Activated CD4-positive, alpha-beta T cell treated with anti-CD3 and anti-CD28 coated beads, Interleukin-2, amount 10 ng/mL, durations not matched to agents 7 days and 5 days (primary cell): Measurements from ENCODE around the gene ZNF432. TPM values are rescaled to one million over a fixed set of nuclear protein-coding genes. Genes with fewer than 3 reads are reported as not detected.
"Not testable (repeated sequence)": the region's sequence is repeated elsewhere in the genome, so short reads cannot be mapped to it uniquely, and the experiment has no call there.

Source experiments
- CTCF ChIA-PET: fragments of 350-600 bp; sonication (Branson Sonifier 250); formaldehyde crosslinking; loops from one replicate; lab custom pipeline; 2021; ENCODE audit warnings: antibody characterized with exemption; lab: Charles Lee
- POLR2A ChIA-PET: fragments of 350-600 bp; sonication (Branson Sonifier 250); formaldehyde crosslinking; loops from one replicate; lab custom pipeline; 2021; ENCODE audit warnings: antibody characterized with exemption; lab: Charles Lee
- DNase-seq: peaks from one replicate; pipeline ENCODE4 v3.0.0-alpha.2; 2020
- H3K27ac Mint-ChIP-seq: one replicate; pipeline ENCODE4 v1.8.0; 2021; ENCODE audit warnings: mild to moderate bottlenecking, moderate library complexity, mixed read lengths
- H3K27me3 Mint-ChIP-seq: one replicate; pipeline ENCODE4 v1.8.0; 2021; ENCODE audit warnings: mixed read lengths
- H3K36me3 Mint-ChIP-seq: one replicate; pipeline ENCODE4 v1.8.0; 2021; ENCODE audit warnings: low read depth, mixed read lengths
- H3K4me1 Mint-ChIP-seq: one replicate; pipeline ENCODE4 v1.8.0; 2021; ENCODE audit warnings: mixed read lengths
- H3K4me3 Mint-ChIP-seq: one replicate; pipeline ENCODE4 v1.8.0; 2021; ENCODE audit warnings: mild to moderate bottlenecking, moderate library complexity, mixed read lengths
- H3K9me3 Mint-ChIP-seq: one replicate; pipeline ENCODE4 v1.8.0; 2021; ENCODE audit warnings: mixed read lengths
- total RNA-seq, 2 experiments: library from RNA; stranded (reverse); gene quantifications; one replicate each; pipeline ENCODE4 v1.2.3, GENCODE V29; 2021

ZNF432 gene
- total RNA-seq, 2 experiments from 2014 or later, result 11.9 to 12.6 TPM

- Mint-ChIP-seq H3K4me1 (no peaks in the 10 kb centered on the region), H3K9me3 (peaks cover 44% of the 10 kb centered on the region), H3K27ac (no peak overlapping the region), H3K4me3 (no peak overlapping the region), H3K27me3 (no peaks in the 10 kb centered on the region), H3K36me3 (peaks cover 93% of the 10 kb centered on the region)
- CTCF ChIA-PET, result interaction anchor here (0.6 kb wide), 1 partner anchor 9 kb away, joined by 3 read pairs; the partner anchor contains the start of gene ZNF432
- no peak for DNase-seq
- POLR2A ChIA-PET, result no interaction called here
These were observed 9.5 kb downstream of the ZNF432 start for GRCh38 chr19:52039169-52039568.

- Mint-ChIP-seq H3K36me3 (peaks cover 84% of the 10 kb centered on the region), H3K27ac (no peak overlapping the region), H3K9me3 (peaks cover 55% of the 10 kb centered on the region), H3K4me3 (no peak overlapping the region), H3K4me1 (peaks cover 3% of the 10 kb centered on the region), H3K27me3 (no peaks in the 10 kb centered on the region)
- DNase-seq, result no peak
- POLR2A ChIA-PET, result no interaction called here
- CTCF ChIA-PET, result no interaction called here
These were observed 14.4 kb downstream of the ZNF432 start for GRCh38 chr19:52034051-52034728.

- H3K27ac Mint-ChIP-seq, result peak overlapping the region; percentile 98
- ChIA-PET CTCF (interaction anchor here (0.6 kb wide), 2 partner anchors 17 to 21 kb away, joined by 3 read pairs; no protein-coding TSS in a partner anchor), POLR2A (no interaction called here)
- no peak for DNase-seq
- H3K9me3 Mint-ChIP-seq, result peaks cover 50% of the 10 kb centered on the region
- peaks cover 75% of the 10 kb centered on the region for H3K36me3 Mint-ChIP-seq
- no peaks in the 10 kb centered on the region for H3K27me3 Mint-ChIP-seq
- peak overlapping the region; percentile 85 for H3K4me3 Mint-ChIP-seq
- peaks cover 21% of the 10 kb centered on the region for H3K4me1 Mint-ChIP-seq
These were observed 19.9 kb downstream of the ZNF432 start for GRCh38 chr19:52028780-52029123.

- H3K9me3 Mint-ChIP-seq, result peaks cover 54% of the 10 kb centered on the region
- ChIA-PET POLR2A (no interaction called here), CTCF (interaction anchor here (0.6 kb wide), 2 partner anchors 17 to 21 kb away, joined by 3 read pairs; no protein-coding TSS in a partner anchor)
- peaks cover 76% of the 10 kb centered on the region for H3K36me3 Mint-ChIP-seq
- peaks cover 21% of the 10 kb centered on the region for H3K4me1 Mint-ChIP-seq
- peak; percentile 88 for DNase-seq
- H3K4me3 Mint-ChIP-seq, result peak within 1 kb of the TSS; percentile 85
- peak within 1 kb of the TSS; percentile 98 for H3K27ac Mint-ChIP-seq
- H3K27me3 Mint-ChIP-seq, result no peaks in the 10 kb centered on the region
These were observed 20.4 kb downstream of the ZNF432 start, which contains the start of gene ZNF614 for GRCh38 chr19:52028027-52028779. TSS of gene ZNF614 (minus strand) at chr19:52028379. CDS start at chr19:52025745, 2,634 bp downstream.

GRCh38 chr19:52026255-52026990 lies 22.2 kb downstream of the ZNF432 start:
- peaks cover 81% of the 10 kb centered on the region for H3K36me3 Mint-ChIP-seq
- H3K27me3 Mint-ChIP-seq, POLR2A ChIA-PET: not testable (repeated sequence)

GRCh38 chr19:52024478-52024877 lies 24.2 kb downstream of the ZNF432 start:
- DNase-seq, POLR2A ChIA-PET, CTCF ChIA-PET, H3K27ac Mint-ChIP-seq, H3K4me3 Mint-ChIP-seq, H3K27me3 Mint-ChIP-seq: not testable (repeated sequence)
- peaks cover 64% of the 10 kb centered on the region for H3K9me3 Mint-ChIP-seq
- peaks cover 20% of the 10 kb centered on the region for H3K4me1 Mint-ChIP-seq
- H3K36me3 Mint-ChIP-seq, result peaks cover 84% of the 10 kb centered on the region

More at GRCh38 chr19:52026255-52026990, 22.2 kb downstream of the ZNF432 start:
- Mint-ChIP-seq H3K9me3 (peaks cover 59% of the 10 kb centered on the region), H3K4me1 (peaks cover 21% of the 10 kb centered on the region), H3K4me3 (peak overlapping the region; percentile 85)
- H3K27ac Mint-ChIP-seq, CTCF ChIA-PET, DNase-seq: not testable (repeated sequence)

GRCh38 chr19:52022193-52022592 lies 26.4 kb downstream of the ZNF432 start:
- Mint-ChIP-seq H3K4me1 (peaks cover 13% of the 10 kb centered on the region), H3K36me3 (peaks cover 96% of the 10 kb centered on the region), H3K4me3 (no peak overlapping the region), H3K27me3 (no peaks in the 10 kb centered on the region), H3K9me3 (peaks cover 77% of the 10 kb centered on the region), H3K27ac (no peak overlapping the region)
- POLR2A ChIA-PET, result no interaction called here
- DNase-seq, result no peak
- CTCF ChIA-PET, result no interaction called here

GRCh38 chr19:52020506-52020905 lies 28.1 kb downstream of the ZNF432 start:
- no peak overlapping the region for H3K4me3 Mint-ChIP-seq
- POLR2A ChIA-PET, result no interaction called here
- H3K36me3 Mint-ChIP-seq, result peaks cover 96% of the 10 kb centered on the region
- no peaks in the 10 kb centered on the region for H3K27me3 Mint-ChIP-seq
- CTCF ChIA-PET, result no interaction called here
- no peak for DNase-seq
- no peak overlapping the region for H3K27ac Mint-ChIP-seq
- peaks cover 2% of the 10 kb centered on the region for H3K4me1 Mint-ChIP-seq
- H3K9me3 Mint-ChIP-seq, result peaks cover 76% of the 10 kb centered on the region

- H3K27ac Mint-ChIP-seq, result no peak overlapping the region
- H3K9me3 Mint-ChIP-seq, result peaks cover 40% of the 10 kb centered on the region
- peaks cover 20% of the 10 kb centered on the region for H3K4me1 Mint-ChIP-seq
- POLR2A ChIA-PET, result no interaction called here
- no peak overlapping the region for H3K4me3 Mint-ChIP-seq
- H3K36me3 Mint-ChIP-seq, result peaks cover 66% of the 10 kb centered on the region
- no peak for DNase-seq
- H3K27me3 Mint-ChIP-seq, result no peaks in the 10 kb centered on the region
- CTCF ChIA-PET, result no interaction called here
These were observed 38.0 kb downstream of the ZNF432 start for GRCh38 chr19:52010674-52011073.

GRCh38 chr19:52007806-52008557 lies 40.7 kb downstream of the ZNF432 start, which contains the start of gene ZNF615:
TSS of gene ZNF615 (minus strand) at chr19:52008211. CDS start at chr19:52003711, 4,500 bp downstream.
- H3K9me3 Mint-ChIP-seq, result peaks cover 42% of the 10 kb centered on the region
- POLR2A ChIA-PET, result no interaction called here
- H3K4me1 Mint-ChIP-seq, result peaks cover 20% of the 10 kb centered on the region
- CTCF ChIA-PET, result interaction anchor here (0.5 kb wide), 1 partner anchor 10 kb away, joined by 4 read pairs; no protein-coding TSS in a partner anchor
- peak; percentile 87 for DNase-seq
- peaks cover 66% of the 10 kb centered on the region for H3K36me3 Mint-ChIP-seq
- peak within 1 kb of the TSS; percentile 99 for H3K27ac Mint-ChIP-seq
- H3K27me3 Mint-ChIP-seq, result no peaks in the 10 kb centered on the region
- peak within 1 kb of the TSS; percentile 96 for H3K4me3 Mint-ChIP-seq

GRCh38 chr19:52007451-52007805 lies 41.2 kb downstream of the ZNF432 start:
- H3K9me3 Mint-ChIP-seq, result peaks cover 37% of the 10 kb centered on the region
- peak overlapping the region; percentile 96 for H3K4me3 Mint-ChIP-seq
- CTCF ChIA-PET, result no interaction called here
- H3K36me3 Mint-ChIP-seq, result peaks cover 62% of the 10 kb centered on the region
- no peaks in the 10 kb centered on the region for H3K27me3 Mint-ChIP-seq
- H3K27ac Mint-ChIP-seq, result peak overlapping the region; percentile 99
- no peak for DNase-seq
- H3K4me1 Mint-ChIP-seq, result peaks cover 20% of the 10 kb centered on the region
- POLR2A ChIA-PET, result no interaction called here

GRCh38 chr19:51994048-51994644 lies 54.5 kb downstream of the ZNF432 start:
- POLR2A ChIA-PET, result no interaction called here
- Mint-ChIP-seq H3K36me3 (peaks cover 68% of the 10 kb centered on the region), H3K4me1 (no peaks in the 10 kb centered on the region), H3K27me3 (no peaks in the 10 kb centered on the region), H3K27ac (no peak overlapping the region), H3K4me3 (no peak overlapping the region), H3K9me3 (peaks cover 63% of the 10 kb centered on the region)
- CTCF ChIA-PET, result interaction anchor here (1.0 kb wide), 1 partner anchor 11 kb away, joined by 3 read pairs; no protein-coding TSS in a partner anchor
- no peak for DNase-seq
